ENCODE data around the gene SOHLH2.
A peak's percentile ranks its signal among the peaks of the same experiment; 100 is the strongest.

The SOHLH2 gene

GRCh38 chr13:36210738-36211137, 3.6 kb downstream of the SOHLH2 start:
- TF ChIP-seq CTCF (IDR thresholded peaks at IDR 0.05; ENCODE audit: unreplicated experiment in 3 of 3), result no peak
- peaks cover 8% of the 10 kb centered on the region for H3K27me3 Mint-ChIP-seq (ENCODE audit: low read depth)
- peaks cover 27% of the 10 kb centered on the region for H3K4me1 Mint-ChIP-seq
- H3K27ac Mint-ChIP-seq, result no peak overlapping the region
- H3K36me3 Mint-ChIP-seq (ENCODE audit: low read depth), result no peaks in the 10 kb centered on the region
- H3K9me3 Mint-ChIP-seq, result peaks cover 3% of the 10 kb centered on the region
- H3K4me3 Mint-ChIP-seq, result no peak overlapping the region

- Mint-ChIP-seq H3K4me3 (no peak overlapping the region), H3K36me3 (ENCODE audit: low read depth) (no peaks in the 10 kb centered on the region), H3K27ac (no peak overlapping the region)
Measured at GRCh38 chr13:36207672-36208071, 6.7 kb downstream of the SOHLH2 start.

GRCh38 chr13:36193151-36193855, 21.1 kb downstream of the SOHLH2 start:
- Mint-ChIP-seq H3K9me3 (no peaks in the 10 kb centered on the region), H3K4me1 (peaks cover 23% of the 10 kb centered on the region), H3K4me3 (no peak overlapping the region), H3K36me3 (ENCODE audit: low read depth) (no peaks in the 10 kb centered on the region), H3K27me3 (ENCODE audit: low read depth) (no peaks in the 10 kb centered on the region), H3K27ac (peak overlapping the region in 1 of 3 experiments; percentile 7)
- TF ChIP-seq CTCF (IDR thresholded peaks at IDR 0.05; ENCODE audit: unreplicated experiment in 3 of 3), result no peak

More at GRCh38 chr13:36207672-36208071, 6.7 kb downstream of the SOHLH2 start:
- Mint-ChIP-seq H3K27me3 (ENCODE audit: low read depth) (peaks cover 2% of the 10 kb centered on the region), H3K4me1 (peaks cover 12% of the 10 kb centered on the region), H3K9me3 (no peaks in the 10 kb centered on the region)
- no peak for TF ChIP-seq CTCF (IDR thresholded peaks at IDR 0.05; ENCODE audit: unreplicated experiment in 3 of 3)

- Mint-ChIP-seq H3K36me3 (ENCODE audit: low read depth) (no peaks in the 10 kb centered on the region), H3K27me3 (ENCODE audit: low read depth) (peaks cover 4% of the 10 kb centered on the region), H3K27ac (peak overlapping the region in 2 of 3 experiments; percentile 7 to 43), H3K4me1 (peaks cover 25% of the 10 kb centered on the region), H3K9me3 (peaks cover 3% of the 10 kb centered on the region), H3K4me3 (peak overlapping the region in 2 of 3 experiments; percentile 83 to 86)
- TF ChIP-seq CTCF (IDR thresholded peaks at IDR 0.05; ENCODE audit: unreplicated experiment in 3 of 3), result no peak
Measured at GRCh38 chr13:36192166-36192565, 22.2 kb downstream of the SOHLH2 start.

- peaks cover 4% of the 10 kb centered on the region for H3K27me3 Mint-ChIP-seq (ENCODE audit: low read depth)
- peak overlapping the region; percentile 20 to 86 (median 83) for H3K4me3 Mint-ChIP-seq
- H3K36me3 Mint-ChIP-seq (ENCODE audit: low read depth), result no peaks in the 10 kb centered on the region
- peaks cover 3% of the 10 kb centered on the region for H3K9me3 Mint-ChIP-seq
- TF ChIP-seq CTCF (IDR thresholded peaks at IDR 0.05; ENCODE audit: unreplicated experiment in 3 of 3), result no peak
- peak overlapping the region in 1 of 3 experiments; percentile 7 for H3K27ac Mint-ChIP-seq
- peaks cover 25% of the 10 kb centered on the region for H3K4me1 Mint-ChIP-seq
Measured at GRCh38 chr13:36190771-36191170, 23.6 kb downstream of the SOHLH2 start.

GRCh38 chr13:36188441-36188840, 25.9 kb downstream of the SOHLH2 start:
- TF ChIP-seq CTCF (IDR thresholded peaks at IDR 0.05; ENCODE audit: unreplicated experiment in 3 of 3), result no peak
- H3K4me3 Mint-ChIP-seq, result peak overlapping the region in 2 of 3 experiments; percentile 65 to 86
- no peak overlapping the region for H3K27ac Mint-ChIP-seq
- peaks cover 25% of the 10 kb centered on the region for H3K4me1 Mint-ChIP-seq
- H3K27me3 Mint-ChIP-seq (ENCODE audit: low read depth), result peaks cover 4% of the 10 kb centered on the region
- H3K9me3 Mint-ChIP-seq, result peaks cover 3% of the 10 kb centered on the region
- H3K36me3 Mint-ChIP-seq (ENCODE audit: low read depth), result no peaks in the 10 kb centered on the region

Data from nephron (organoid).